ENCODE data around the gene TEX35.

TEX35 gene

DNA sequence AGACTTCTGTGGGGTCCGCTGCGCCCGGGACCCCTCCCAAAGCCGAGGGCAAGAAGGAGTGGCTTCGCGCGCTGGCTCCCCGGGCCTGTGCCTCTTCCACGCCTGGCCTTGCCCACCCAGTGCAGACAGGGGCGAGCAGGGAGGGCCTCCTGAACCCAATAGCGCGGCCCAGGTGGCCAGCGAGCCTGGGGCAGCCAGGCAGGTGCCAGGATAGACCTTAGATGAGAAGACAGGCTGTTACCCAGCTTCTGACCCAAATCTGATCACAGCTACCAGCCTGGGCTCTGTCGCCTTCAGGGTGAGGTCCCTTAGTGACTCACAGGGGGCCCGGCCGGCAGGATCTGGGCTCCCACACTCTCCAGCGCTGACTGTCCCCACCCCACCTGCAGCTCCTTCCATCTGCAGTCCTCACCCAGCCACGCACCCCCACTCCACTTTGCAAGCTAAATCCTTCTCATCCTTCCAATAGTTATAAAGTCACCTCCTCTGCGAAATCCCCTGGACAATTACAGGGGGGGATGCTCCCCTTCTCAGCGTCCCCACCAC lies 25.8 kb upstream of the TEX35 start:
- DNase-seq (ENCODE audit: low read depth), result no peak
- H3K4me3 ChIP-seq (ENCODE audit: low read depth, low read length), result peak overlapping the region; percentile 45
- TF ChIP-seq, protein P1, sequence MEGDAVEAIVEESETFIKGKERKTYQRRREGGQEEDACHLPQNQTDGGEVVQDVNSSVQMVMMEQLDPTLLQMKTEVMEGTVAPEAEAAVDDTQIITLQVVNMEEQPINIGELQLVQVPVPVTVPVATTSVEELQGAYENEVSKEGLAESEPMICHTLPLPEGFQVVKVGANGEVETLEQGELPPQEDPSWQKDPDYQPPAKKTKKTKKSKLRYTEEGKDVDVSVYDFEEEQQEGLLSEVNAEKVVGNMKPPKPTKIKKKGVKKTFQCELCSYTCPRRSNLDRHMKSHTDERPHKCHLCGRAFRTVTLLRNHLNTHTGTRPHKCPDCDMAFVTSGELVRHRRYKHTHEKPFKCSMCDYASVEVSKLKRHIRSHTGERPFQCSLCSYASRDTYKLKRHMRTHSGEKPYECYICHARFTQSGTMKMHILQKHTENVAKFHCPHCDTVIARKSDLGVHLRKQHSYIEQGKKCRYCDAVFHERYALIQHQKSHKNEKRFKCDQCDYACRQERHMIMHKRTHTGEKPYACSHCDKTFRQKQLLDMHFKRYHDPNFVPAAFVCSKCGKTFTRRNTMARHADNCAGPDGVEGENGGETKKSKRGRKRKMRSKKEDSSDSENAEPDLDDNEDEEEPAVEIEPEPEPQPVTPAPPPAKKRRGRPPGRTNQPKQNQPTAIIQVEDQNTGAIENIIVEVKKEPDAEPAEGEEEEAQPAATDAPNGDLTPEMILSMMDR (conservative IDR thresholded peaks at IDR 0.05; ENCODE audit: low read depth, low read length), result no peak

DNA sequence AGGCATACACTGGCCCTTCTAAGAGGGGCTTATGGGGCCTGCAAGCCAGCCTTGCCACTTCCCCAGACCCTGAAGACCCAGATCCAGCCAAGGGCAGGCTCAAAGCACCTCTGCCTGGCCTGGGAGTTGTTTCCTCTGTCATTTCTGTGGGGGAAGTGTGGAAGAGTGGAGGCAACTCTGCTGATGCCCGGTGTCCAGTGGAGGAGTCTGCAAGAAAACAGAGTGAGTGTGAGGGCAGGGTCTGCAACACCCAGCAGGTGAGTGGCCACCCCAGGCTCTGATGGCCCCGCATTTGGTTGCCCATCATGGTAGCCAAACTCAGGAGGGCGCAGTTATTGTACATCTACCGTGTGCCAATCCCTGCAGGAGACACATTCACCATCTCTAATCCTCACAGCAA lies 24.5 kb upstream of the TEX35 start:
- H3K4me3 ChIP-seq (ENCODE audit: low read depth, low read length), result no peak overlapping the region
- TF ChIP-seq, protein P1 (conservative IDR thresholded peaks at IDR 0.05; ENCODE audit: low read depth, low read length), result no peak
- no peak for DNase-seq (ENCODE audit: low read depth)

DNA sequence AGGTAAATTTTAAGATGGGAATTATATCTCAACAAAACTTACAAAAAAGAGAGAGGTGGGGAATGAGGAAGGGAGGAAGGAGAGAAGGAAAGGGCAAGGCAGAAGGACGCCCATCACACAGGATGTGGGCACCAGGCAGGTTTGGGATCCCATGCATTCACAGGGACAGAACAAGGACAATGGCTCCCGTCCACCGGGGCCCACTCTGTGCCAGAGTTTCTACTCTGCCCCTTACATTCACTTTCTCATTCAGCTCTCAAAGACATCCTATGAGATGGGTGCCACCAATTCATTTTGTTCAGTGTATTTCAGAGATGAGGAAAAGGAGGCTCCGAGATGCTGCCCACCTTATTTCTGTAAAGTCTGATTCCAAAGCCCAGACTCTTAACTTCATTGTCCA lies 23.5 kb upstream of the TEX35 start:
- no peak overlapping the region for H3K4me3 ChIP-seq (ENCODE audit: low read depth, low read length)
- TF ChIP-seq, protein P1 (conservative IDR thresholded peaks at IDR 0.05; ENCODE audit: low read depth, low read length), result no peak
- no peak for DNase-seq (ENCODE audit: low read depth)

DNA sequence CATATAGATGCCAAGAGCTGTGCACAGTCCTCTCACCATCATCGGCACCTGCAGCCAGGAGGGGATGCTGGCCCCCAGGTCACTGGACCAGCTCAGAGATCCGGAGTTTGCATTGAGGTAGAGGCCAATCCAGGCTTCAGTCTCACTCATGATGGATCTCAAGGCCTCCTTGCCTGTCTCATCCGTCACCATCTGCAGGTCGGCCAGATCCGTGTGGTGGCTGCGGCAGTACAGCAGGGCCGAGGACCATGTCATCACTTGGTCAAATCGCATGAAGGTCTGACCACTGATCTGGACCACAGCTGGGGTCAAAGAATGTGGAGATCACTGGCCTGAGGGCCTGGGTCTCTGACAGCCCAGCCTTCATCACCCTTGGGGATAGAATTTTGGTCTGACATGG lies 22.8 kb upstream of the TEX35 start:
- no peak overlapping the region for H3K4me3 ChIP-seq (ENCODE audit: low read depth, low read length)
- DNase-seq (ENCODE audit: low read depth), result no peak
- TF ChIP-seq, protein P1 (conservative IDR thresholded peaks at IDR 0.05; ENCODE audit: low read depth, low read length), result no peak

DNA sequence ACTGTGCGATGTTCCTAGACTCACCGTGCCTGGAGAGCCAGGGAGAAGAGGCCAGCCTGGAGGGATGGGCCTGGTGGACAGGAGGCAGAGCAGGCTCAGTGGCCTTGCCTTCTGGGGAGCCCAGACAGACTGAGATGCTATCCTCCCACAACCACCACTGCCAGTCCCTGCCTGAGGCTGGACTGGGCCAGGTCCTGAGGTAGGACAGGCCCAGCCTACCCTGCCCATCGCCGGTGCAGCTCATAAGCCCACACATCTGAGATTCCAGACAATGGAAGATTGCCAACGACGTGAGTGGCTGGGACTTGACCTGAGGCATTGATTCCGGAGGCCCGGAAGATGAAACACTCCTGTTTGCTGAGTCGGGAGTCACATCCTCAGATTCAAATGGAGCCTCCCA lies 21.9 kb upstream of the TEX35 start:
- DNase-seq (ENCODE audit: low read depth), result no peak
- no peak overlapping the region for H3K4me3 ChIP-seq (ENCODE audit: low read depth, low read length)
- TF ChIP-seq, protein P1 (conservative IDR thresholded peaks at IDR 0.05; ENCODE audit: low read depth, low read length), result no peak

DNA sequence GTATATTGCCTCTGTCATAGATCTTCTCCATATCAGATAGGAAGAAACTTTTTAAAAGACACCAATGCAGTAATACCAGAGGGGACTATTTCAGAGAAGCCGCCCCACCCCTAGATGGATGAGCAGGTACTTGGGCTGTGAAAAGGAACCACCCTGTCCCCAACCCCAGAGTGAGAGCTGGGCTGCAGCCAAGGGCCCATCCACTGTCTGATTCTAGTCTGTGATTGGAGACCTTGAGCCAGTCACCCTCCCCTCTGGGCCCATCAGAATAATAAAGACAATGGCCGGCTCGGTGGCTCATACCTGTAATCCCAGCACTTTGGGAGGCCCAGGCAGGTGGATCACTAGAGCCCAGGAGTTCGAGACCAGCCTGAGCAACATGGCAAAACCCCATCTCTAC lies 21.2 kb upstream of the TEX35 start:
- TF ChIP-seq, protein P1 (conservative IDR thresholded peaks at IDR 0.05; ENCODE audit: low read depth, low read length), result no peak
- DNase-seq (ENCODE audit: low read depth), result no peak
- H3K4me3 ChIP-seq (ENCODE audit: low read depth, low read length), result no peak overlapping the region

DNA sequence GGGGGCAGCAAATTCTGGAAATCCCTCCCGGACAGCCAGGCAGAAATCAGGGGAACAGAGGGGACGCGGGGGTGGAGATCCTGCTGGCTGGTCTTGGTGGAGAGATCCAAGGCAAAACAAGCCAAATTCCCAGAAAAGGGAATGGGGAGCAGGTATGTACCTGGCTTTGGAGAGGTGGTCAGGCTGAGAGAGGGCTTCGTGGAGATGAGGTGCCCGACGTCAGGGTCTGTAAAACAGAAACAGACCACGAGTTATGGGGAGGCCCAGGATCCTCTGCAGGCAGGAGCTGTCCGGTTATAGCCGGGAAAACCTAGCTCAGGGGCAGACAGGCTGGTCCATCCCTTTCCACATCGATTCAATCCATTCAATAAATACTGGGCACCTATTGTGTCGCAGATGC lies 20.6 kb upstream of the TEX35 start:
- TF ChIP-seq, protein P1 (conservative IDR thresholded peaks at IDR 0.05; ENCODE audit: low read depth, low read length), result no peak
- no peak for DNase-seq (ENCODE audit: low read depth)
- no peak overlapping the region for H3K4me3 ChIP-seq (ENCODE audit: low read depth, low read length)

All from choroid plexus epithelial cell (primary cell).